Lung (tissue), 12 donors: ENCODE measurements around the gene P2RX7. TPM values are rescaled to one million over a fixed set of nuclear protein-coding genes. Genes with fewer than 3 reads are reported as not detected.
"Not testable (repeated sequence)": the region's sequence is repeated elsewhere in the genome, so short reads cannot be mapped to it uniquely, and the experiment has no call there.

ENCODE experiments used
- ATAC-seq: fragments of 200-7000 bp; cut with Tn5 transposase; one replicate; pipeline ENCODE4 v1.9.1; 2020; ENCODE audit warnings: moderate number of reproducible peaks; ENCODE audit not compliant: insufficient read depth, low FRiP score
- DNase-seq, 3 donors: peaks; one replicate each; pipeline ENCODE4 v3.0.0-alpha.2; 2013 to 2017
- H3K27ac ChIP-seq, 2 donors: one replicate each; pipeline ENCODE4 v1.5.1; 2013; ENCODE audit warnings: mild to moderate bottlenecking in 2 of 2, moderate library complexity in 2 of 2, control low read depth in 1 of 2, inconsistent platforms in 1 of 2, low read depth in 1 of 2, low read length in 1 of 2
- H3K27me3 ChIP-seq, 3 donors: one replicate each; pipeline ENCODE4 v1.5.1; 2013; ENCODE audit warnings: low read length in 2 of 3; ENCODE audit not compliant: control insufficient read depth in 3 of 3, insufficient read depth in 3 of 3
- H3K36me3 ChIP-seq, 4 donors: one replicate each; pipeline ENCODE4 v1.5.1; 2013; ENCODE audit warnings: low read length in 4 of 4, mild to moderate bottlenecking in 1 of 4, moderate library complexity in 1 of 4; ENCODE audit not compliant: control insufficient read depth in 4 of 4, insufficient read depth in 4 of 4
- H3K4me1 ChIP-seq, 5 donors: one replicate each; pipeline ENCODE4 v1.5.1; 2013; ENCODE audit warnings: low read length in 5 of 5, mild to moderate bottlenecking in 2 of 5, moderate library complexity in 1 of 5; ENCODE audit not compliant: control insufficient read depth in 5 of 5, insufficient read depth in 5 of 5
- H3K4me3 ChIP-seq: one replicate; pipeline ENCODE4 v1.5.1; 2013; ENCODE audit warnings: mild to moderate bottlenecking, control low read depth, moderate library complexity
- H3K9ac ChIP-seq, 2 donors: one replicate each; pipeline ENCODE4 v1.5.1; 2013; ENCODE audit warnings: low read length in 2 of 2, control low read depth in 1 of 2; ENCODE audit not compliant: insufficient read depth in 1 of 2
- H3K9me3 ChIP-seq, 4 donors: one replicate each; pipeline ENCODE4 v1.5.1; 2013; ENCODE audit warnings: low read length in 3 of 4, mild to moderate bottlenecking in 1 of 4, moderate library complexity in 1 of 4; ENCODE audit not compliant: control insufficient read depth in 4 of 4, insufficient read depth in 3 of 4
- WGBS, 2 donors: extraction: QIAGEN DNeasy Blood & Tissue Kit; methylation state at CpG; one replicate each; pipeline ENCODE4 v1.1.7; 2013; 5-methylcytosine and 5-hydroxymethylcytosine counted together
- polyA plus RNA-seq, 2 donors: library from polyadenylated mRNA; stranded (reverse); fragments of 200-250 nt; gene quantifications; one replicate each; pipeline ENCODE4 v1.2.1, GENCODE V29; 2013
- total RNA-seq, 2 donors: library from RNA; depleted of rRNA in 1 of 2; stranded (reverse); fragments of >200 nt in 1 of 2; gene quantifications; one replicate each; pipeline ENCODE4 v1.2.1, GENCODE V29; 2014 to 2021
- TF ChIP-seq, protein P1 (sequence below): IDR thresholded peaks from 2 replicates; pipeline ENCODE4 v1.5.1; 2012; ENCODE audit warnings: mild to moderate bottlenecking; ENCODE audit errors: control extremely low read depth, extremely low read depth
- donor health status: control.
- donor health status: control.
- donor health status: Bipolar disorder and iron deficiency.
- donor health status: healthy.
- donor health status: DM: yes; HTN: yes; CAD: no.

P2RX7 gene
- total and polyA plus RNA-seq, 4 donors: 5.3 to 17.1 (median 8.3) TPM

DNA sequence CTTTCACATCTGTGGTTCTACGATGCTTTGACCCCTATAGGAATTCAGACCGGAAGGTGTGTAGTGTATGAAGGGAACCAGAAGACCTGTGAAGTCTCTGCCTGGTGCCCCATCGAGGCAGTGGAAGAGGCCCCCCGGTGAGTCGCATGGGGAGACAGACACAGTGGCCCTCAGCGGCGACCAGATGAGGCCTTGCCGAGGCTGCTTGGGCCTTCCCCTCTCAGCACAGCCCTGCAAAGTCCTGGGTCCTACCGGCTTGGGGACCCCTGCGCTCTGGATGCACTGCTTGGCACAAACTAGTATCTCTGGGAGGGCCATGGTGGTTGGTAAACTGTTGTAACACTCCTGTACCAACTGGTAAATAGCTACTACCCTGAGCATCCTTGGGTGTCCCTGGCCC is 29.7 kb downstream of the P2RX7 start:
- TF ChIP-seq, protein P1, sequence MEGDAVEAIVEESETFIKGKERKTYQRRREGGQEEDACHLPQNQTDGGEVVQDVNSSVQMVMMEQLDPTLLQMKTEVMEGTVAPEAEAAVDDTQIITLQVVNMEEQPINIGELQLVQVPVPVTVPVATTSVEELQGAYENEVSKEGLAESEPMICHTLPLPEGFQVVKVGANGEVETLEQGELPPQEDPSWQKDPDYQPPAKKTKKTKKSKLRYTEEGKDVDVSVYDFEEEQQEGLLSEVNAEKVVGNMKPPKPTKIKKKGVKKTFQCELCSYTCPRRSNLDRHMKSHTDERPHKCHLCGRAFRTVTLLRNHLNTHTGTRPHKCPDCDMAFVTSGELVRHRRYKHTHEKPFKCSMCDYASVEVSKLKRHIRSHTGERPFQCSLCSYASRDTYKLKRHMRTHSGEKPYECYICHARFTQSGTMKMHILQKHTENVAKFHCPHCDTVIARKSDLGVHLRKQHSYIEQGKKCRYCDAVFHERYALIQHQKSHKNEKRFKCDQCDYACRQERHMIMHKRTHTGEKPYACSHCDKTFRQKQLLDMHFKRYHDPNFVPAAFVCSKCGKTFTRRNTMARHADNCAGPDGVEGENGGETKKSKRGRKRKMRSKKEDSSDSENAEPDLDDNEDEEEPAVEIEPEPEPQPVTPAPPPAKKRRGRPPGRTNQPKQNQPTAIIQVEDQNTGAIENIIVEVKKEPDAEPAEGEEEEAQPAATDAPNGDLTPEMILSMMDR: no peak
- WGBS, 2 donors: 89 to 98% methylated on average over 10 of the region's 10 CpGs

DNA sequence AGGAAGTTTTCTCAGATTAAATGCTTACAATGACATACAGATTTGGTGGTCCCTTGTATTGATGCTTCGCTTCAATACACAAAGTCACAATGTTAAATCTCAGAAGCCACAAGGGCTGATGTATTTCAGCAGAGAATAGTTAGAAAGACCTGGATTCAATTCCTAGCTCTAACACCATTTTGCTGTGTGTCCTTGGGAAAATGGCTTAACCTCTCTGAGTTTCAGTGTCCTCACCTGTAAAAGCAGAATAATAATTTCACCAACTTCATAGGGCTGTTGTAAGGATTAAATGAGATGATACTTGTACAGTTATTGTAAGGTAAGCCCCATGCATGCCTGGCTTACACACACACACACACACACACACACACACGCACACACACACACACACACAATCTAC is 30.3 kb downstream of the P2RX7 start:
- H3K9ac ChIP-seq: no peak overlapping the region
- DNase-seq (no peak), ATAC-seq (no peak)
- H3K27me3 ChIP-seq: no peaks in the 10 kb centered on the region
- peaks cover 0 to 13% (median 0%) of the 10 kb centered on the region in 4 donors for H3K36me3 ChIP-seq
- peaks cover 0 to 3% (median 0%) of the 10 kb centered on the region in 4 donors for H3K9me3 ChIP-seq
- no peaks in the 10 kb centered on the region for H3K4me1 ChIP-seq
- H3K4me3 ChIP-seq: no peak overlapping the region
- no peak overlapping the region for H3K27ac ChIP-seq
- TF ChIP-seq, protein P1: no peak
- WGBS, 2 donors: 73 to 94% methylated on average over 2 of the region's 2 CpGs

More for the DNA sequence above, 29.7 kb downstream of the P2RX7 start:
- ATAC-seq: no peak
- H3K4me1 ChIP-seq: no peaks in the 10 kb centered on the region
- no peak overlapping the region for H3K27ac ChIP-seq
- no peak for DNase-seq
- H3K27me3 ChIP-seq: no peaks in the 10 kb centered on the region
- peaks cover 0 to 5% (median 0%) of the 10 kb centered on the region in 4 donors for H3K9me3 ChIP-seq
- H3K4me3 ChIP-seq: no peak overlapping the region
- peaks cover 0 to 13% (median 0%) of the 10 kb centered on the region in 4 donors for H3K36me3 ChIP-seq
- H3K9ac ChIP-seq: no peak overlapping the region

DNA sequence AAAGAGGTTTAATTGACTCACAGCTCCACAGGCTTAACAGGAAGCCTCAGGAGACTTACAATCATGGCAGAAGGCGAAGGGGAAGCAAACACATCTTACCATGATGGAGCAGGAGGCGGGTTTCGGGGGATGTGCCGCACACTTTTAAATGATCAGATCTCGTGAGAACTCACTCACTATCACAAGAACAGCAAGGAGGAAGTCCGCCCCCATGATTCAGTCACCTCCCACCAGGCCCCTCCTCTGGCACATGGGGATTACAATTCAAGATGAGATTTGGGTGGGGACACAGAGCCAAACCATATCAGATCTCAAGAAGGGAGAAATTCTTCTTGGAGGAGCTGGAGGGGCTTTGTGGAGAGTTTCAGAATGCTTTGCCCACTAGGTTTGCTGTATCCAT is 32.2 kb downstream of the P2RX7 start:
- peaks cover 0 to 13% (median 0%) of the 10 kb centered on the region in 4 donors for H3K36me3 ChIP-seq
- not testable (repeated sequence) for H3K9ac ChIP-seq, DNase-seq, H3K27ac ChIP-seq, H3K27me3 ChIP-seq, ATAC-seq, H3K4me1 ChIP-seq, H3K9me3 ChIP-seq, H3K4me3 ChIP-seq
- WGBS, 2 donors: 95 to 97% methylated on average over 6 of the region's 6 CpGs

DNA sequence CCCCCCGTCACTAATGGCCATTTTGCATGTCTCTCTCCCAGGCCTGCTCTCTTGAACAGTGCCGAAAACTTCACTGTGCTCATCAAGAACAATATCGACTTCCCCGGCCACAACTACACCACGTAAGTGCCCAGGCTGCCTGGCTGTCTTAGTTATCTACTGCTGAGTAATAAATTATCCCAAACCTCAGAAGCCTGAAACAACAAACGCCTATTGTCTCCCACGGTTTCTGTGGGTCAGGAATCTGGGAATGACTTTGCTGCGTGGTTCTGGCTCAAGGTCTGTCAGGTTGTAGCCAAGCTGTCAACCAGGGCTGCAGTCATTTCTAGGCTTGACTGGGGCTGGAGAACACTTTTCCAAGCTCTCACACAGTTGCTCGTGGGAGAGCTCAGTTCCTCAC is 32.6 kb downstream of the P2RX7 start:
- no peaks in the 10 kb centered on the region for H3K9me3 ChIP-seq
- ATAC-seq (no peak), DNase-seq (no peak)
- peaks cover 0 to 13% (median 0%) of the 10 kb centered on the region in 4 donors for H3K36me3 ChIP-seq
- H3K27me3 ChIP-seq: no peaks in the 10 kb centered on the region
- H3K4me1 ChIP-seq: no peaks in the 10 kb centered on the region
- no peak overlapping the region for H3K9ac ChIP-seq
- H3K4me3 ChIP-seq: no peak overlapping the region
- TF ChIP-seq, protein P1: no peak
- H3K27ac ChIP-seq: no peak overlapping the region
- 90 to 91% methylated on average over 9 of the region's 9 CpGs for WGBS, 2 donors
